Activated T-cell treated with anti-CD3 and anti-CD28 coated beads for 4 hours (primary cell): ENCODE measurements around the gene DCK.

ENCODE experiments used
- DNase-seq: peaks from one replicate; pipeline ENCODE4 v3.0.0-alpha.2; 2020

The DCK gene

DNA sequence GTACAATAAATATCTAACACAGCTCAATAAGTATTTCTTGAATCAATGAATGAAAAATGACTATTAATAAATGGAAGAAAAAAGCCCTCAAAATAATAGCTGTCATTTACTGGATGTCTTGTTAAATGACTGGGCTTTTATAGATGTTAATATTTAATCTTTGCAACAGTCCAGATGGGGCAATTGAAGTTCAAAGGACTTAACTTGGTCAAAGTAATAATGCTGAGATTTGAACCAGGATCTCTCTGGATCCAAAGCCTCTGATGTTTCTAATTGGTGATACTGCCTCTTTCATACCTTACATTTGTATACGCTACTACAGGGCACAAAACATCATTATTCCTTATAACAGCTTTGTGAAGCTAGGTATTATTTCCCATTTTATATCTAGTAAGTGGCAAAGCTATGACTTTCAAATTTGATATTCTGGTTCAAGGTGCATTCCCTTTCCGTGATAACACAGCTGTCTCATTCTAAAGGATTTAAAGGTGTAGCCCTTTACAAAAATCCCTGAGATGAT lies 72.6 kb downstream of the DCK start:
- no peak for DNase-seq

DNA sequence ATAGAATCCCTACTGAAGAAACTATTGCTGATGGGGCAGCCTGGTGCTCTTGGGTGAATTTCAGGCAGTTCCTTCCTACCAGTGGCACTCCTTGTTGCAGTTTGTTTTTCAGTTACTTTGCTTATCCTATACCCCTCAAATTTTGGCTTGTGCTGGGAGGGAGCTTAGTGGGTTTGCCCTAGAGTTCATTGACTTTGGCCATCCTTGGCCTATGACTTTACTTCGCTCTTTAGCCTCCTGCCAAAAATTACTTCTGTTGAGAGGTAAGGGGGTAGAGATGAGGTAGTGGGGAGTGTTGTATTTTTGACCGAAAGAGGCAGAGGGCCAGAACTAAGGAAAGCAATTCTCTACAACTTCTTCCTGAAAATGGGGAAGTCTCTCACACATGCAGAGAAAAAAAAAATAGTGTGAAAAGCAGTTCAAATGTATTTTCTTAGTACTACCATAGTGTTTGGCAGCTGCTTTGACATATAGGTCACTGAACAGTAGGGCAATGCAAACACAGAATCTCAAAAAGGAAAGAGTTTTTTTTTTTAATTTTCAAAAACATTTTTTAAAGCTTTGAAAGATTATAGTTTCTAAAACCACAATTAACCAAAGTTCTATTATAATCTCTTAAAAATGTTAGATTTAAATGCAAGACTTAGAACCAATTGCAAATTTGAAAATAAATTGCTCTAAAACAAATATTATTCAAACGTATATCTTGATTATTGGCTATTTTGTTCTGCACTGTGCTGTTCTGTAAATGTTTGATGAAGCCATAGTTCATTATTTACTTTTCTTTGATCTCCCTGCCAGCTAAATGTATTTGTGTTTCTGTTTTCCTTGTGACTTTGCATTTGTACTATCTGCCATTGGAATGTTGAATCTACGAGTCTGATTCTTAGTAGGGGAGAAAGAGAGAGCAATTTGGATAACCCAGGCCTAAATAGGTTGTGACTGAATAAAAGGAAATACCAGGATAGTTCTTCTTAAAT lies 73.6 kb downstream of the DCK start:
- DNase-seq: no peak

DNA sequence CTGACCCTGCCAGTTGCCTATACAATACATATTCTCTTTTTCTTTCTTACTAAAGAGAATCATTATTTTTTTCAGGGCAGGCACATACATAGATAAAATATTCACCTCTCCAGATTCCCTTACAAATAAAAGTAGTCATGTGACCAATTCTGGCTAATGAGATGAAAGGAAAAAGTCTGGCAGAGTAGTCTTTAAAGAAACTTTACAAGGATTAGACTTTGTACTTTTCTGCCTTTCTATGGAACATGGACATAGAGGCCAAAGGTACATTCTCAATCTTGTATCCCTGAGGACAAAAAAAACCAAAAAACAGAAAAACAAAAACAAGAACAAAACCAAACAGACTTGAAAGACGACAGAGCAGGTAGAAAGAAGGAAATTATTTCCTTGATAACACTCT lies 75.6 kb downstream of the DCK start:
- DNase-seq: no peak

DNA sequence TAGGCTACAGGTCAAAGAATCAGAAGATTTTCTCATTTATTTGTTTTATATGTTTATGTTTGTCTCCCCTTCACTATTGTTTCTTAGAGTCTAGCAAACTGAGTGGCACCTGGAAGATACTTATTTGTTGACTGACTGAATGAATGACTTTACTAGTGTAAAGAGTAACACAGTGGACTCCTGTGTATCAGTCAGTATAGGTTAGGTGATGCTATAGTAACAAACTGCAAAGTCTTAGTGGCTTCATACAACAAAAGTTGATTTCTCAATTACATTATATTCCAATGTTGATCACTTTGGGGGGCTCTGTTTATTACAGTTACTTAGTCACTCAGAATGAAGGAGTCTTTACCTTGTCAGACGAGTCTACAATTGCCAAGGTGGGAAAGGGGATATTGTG lies 76.6 kb downstream of the DCK start:
- DNase-seq: no peak

DNA sequence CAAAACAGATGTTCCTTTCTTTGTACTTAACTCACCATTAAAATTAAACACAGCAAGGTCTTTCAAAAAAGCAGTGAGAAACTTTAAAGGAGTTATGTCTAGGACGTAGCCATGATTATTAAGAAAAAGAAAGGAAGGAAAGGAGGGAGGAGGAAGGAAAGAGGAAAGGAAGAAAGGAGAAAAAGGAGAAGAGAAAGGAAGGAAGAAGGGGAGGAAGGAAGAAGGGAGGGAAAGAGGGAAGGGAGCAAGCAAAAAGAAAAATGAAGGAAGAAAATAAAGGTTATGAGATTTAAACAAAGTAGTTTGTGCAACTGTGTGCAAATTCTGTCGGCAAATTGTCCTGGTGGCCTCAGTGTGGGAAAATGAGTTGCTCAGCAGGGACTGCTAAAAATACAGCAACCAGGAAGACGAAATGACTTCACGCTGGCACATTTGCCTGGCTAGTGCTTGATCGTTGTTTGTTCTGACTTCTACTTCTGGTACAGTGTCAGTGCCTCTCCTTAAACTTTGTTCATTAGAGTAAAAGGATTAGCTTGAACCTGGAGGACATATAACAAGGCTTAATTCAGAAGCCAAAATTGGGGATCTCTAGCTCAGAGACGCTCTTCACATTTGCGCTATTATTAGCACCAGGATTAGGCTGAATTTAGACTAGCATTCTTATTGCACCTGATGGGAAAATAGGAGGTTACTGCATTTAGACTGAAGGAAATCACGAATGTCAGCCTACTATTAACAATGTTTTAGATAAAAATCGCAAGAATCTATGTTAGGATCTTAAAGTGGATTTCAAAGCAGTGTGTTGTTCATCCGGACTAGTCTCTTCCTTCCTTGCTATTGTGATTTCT lies 81.2 kb downstream of the DCK start:
- no peak for DNase-seq
